Coronary artery (tissue), 2 donors: ENCODE measurements around the gene HID1.
A peak's percentile ranks its signal among the peaks of the same experiment; 100 is the strongest.

Experiments
- DNase-seq: peaks from one replicate; pipeline ENCODE4 v3.0.0-alpha.2; 2017; ENCODE audit warnings: low spot score
- H3K27ac ChIP-seq, 2 donors: fragments of 200-600 bp; sonication (generic); one replicate each; pipeline ENCODE4 v1.5.1; 2016 to 2019
- H3K4me3 ChIP-seq: fragments of 200-600 bp; sonication (generic); 2 replicates; pipeline ENCODE4 v1.5.1; 2016; ENCODE audit warnings: mild to moderate bottlenecking, moderate library complexity
- TF ChIP-seq, protein P1 (sequence below): fragments of 200-600 bp; sonication (generic); IDR thresholded peaks from one replicate; pipeline ENCODE4 v1.5.1; 2019; ENCODE audit warnings: antibody characterized with exemption

The HID1 gene

DNA sequence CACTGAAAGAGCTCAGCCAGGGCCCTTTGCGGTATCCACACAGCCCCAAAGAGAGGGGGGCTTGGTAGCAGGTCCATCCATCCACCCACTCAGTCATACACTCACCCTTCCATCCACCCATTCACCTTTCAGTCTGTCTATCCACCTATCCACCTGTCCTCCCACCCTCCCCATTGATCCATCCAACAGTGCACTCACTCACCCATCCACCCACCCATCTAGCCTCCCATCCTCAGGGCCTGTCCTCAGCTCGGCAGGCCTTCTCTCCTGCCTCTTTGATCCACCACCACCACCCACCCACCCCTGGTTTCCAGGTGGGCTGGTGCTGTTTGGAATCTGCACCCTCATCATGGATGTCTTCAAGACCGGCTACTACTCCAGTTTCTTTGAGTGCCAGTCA lies 47.3 kb downstream of the HID1 start:
- DNase-seq: no peak
- TF ChIP-seq, protein P1, sequence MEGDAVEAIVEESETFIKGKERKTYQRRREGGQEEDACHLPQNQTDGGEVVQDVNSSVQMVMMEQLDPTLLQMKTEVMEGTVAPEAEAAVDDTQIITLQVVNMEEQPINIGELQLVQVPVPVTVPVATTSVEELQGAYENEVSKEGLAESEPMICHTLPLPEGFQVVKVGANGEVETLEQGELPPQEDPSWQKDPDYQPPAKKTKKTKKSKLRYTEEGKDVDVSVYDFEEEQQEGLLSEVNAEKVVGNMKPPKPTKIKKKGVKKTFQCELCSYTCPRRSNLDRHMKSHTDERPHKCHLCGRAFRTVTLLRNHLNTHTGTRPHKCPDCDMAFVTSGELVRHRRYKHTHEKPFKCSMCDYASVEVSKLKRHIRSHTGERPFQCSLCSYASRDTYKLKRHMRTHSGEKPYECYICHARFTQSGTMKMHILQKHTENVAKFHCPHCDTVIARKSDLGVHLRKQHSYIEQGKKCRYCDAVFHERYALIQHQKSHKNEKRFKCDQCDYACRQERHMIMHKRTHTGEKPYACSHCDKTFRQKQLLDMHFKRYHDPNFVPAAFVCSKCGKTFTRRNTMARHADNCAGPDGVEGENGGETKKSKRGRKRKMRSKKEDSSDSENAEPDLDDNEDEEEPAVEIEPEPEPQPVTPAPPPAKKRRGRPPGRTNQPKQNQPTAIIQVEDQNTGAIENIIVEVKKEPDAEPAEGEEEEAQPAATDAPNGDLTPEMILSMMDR: no peak
- H3K4me3 ChIP-seq: no peak overlapping the region
- no peak overlapping the region for H3K27ac ChIP-seq

GRCh38 chr17:74924250-74924948 lies 48.2 kb downstream of the HID1 start, which contains the start of gene OTOP2:
Gene OTOP2, plus strand, starts transcription at chr17:74924273. Its CDS starts 360 bp downstream, at chr17:74924633.
- TF ChIP-seq, protein P1: no peak
- Histone ChIP-seq H3K4me3 (peak within 1 kb of the TSS; percentile 62), H3K27ac (no peak within 1 kb of the TSS)
- no peak for DNase-seq

- no peak for DNase-seq
- Histone ChIP-seq H3K27ac (no peak overlapping the region), H3K4me3 (peak overlapping the region; percentile 62)
- TF ChIP-seq, protein P1: peak; percentile 48
Measured at GRCh38 chr17:74923538-74924249, 48.9 kb downstream of the HID1 start.

- DNase-seq: no peak
Measured at GRCh38 chr17:74922694-74923537, 49.6 kb downstream of the HID1 start, which contains the start of gene USH1G. Gene USH1G, minus strand, starts transcription at chr17:74923255. Its CDS starts 182 bp downstream, at chr17:74923073.

GRCh38 chr17:74922172-74922571 lies 50.4 kb downstream of the HID1 start:
- TF ChIP-seq, protein P1: no peak
- no peak overlapping the region for H3K27ac ChIP-seq
- no peak overlapping the region for H3K4me3 ChIP-seq
- no peak for DNase-seq

More at GRCh38 chr17:74922694-74923537, 49.6 kb downstream of the HID1 start, which contains the start of gene USH1G:
- Histone ChIP-seq H3K27ac (no peak within 1 kb of the TSS), H3K4me3 (peak within 1 kb of the TSS; percentile 62)
- TF ChIP-seq, protein P1: no peak

GRCh38 chr17:74921769-74922168 lies 50.8 kb downstream of the HID1 start:
- Histone ChIP-seq H3K27ac (no peak overlapping the region), H3K4me3 (no peak overlapping the region)
- TF ChIP-seq, protein P1: no peak
- DNase-seq: no peak
